ENCODE measurements around the gene CACNA1A.

DNA sequence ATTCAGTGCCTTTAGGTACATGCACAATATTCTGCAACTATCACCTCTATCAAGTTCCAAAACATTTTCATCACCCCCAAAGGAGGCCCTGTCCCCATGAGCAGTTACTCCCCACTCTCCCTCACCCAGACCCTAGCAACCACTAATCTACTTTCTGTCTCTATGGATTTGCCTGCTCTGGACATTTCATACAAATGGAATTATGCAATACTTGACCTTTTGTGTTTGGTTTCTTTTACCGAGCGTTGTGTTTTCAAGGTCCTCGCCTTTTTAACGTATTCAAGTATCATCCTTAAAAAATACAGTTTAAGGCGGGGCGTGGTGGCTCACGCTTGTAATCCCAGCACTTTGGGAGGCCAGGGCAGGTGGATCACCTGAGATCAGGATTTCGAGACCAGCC lies 196.4 kb downstream of the CACNA1A start:
- TF ChIP-seq, protein P1, sequence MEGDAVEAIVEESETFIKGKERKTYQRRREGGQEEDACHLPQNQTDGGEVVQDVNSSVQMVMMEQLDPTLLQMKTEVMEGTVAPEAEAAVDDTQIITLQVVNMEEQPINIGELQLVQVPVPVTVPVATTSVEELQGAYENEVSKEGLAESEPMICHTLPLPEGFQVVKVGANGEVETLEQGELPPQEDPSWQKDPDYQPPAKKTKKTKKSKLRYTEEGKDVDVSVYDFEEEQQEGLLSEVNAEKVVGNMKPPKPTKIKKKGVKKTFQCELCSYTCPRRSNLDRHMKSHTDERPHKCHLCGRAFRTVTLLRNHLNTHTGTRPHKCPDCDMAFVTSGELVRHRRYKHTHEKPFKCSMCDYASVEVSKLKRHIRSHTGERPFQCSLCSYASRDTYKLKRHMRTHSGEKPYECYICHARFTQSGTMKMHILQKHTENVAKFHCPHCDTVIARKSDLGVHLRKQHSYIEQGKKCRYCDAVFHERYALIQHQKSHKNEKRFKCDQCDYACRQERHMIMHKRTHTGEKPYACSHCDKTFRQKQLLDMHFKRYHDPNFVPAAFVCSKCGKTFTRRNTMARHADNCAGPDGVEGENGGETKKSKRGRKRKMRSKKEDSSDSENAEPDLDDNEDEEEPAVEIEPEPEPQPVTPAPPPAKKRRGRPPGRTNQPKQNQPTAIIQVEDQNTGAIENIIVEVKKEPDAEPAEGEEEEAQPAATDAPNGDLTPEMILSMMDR (IDR thresholded peaks at IDR 0.05; ENCODE audit: low read length), result no peak
- TF ChIP-seq EZH2phosphoT487 (IDR thresholded peaks at IDR 0.05; ENCODE audit: low read length), result no peak

All from MM.1S (cell line).